NCI-H1048 (cell line): ENCODE measurements around the gene SPRING1.
"Not testable (repeated sequence)": the region's sequence is repeated elsewhere in the genome, so short reads cannot be mapped to it uniquely, and the experiment has no call there.

Source experiments
- DNase-seq: peaks from one replicate; lab custom pipeline; 2025; lab: John Stamatoyannopoulos, UW

Gene SPRING1

DNA sequence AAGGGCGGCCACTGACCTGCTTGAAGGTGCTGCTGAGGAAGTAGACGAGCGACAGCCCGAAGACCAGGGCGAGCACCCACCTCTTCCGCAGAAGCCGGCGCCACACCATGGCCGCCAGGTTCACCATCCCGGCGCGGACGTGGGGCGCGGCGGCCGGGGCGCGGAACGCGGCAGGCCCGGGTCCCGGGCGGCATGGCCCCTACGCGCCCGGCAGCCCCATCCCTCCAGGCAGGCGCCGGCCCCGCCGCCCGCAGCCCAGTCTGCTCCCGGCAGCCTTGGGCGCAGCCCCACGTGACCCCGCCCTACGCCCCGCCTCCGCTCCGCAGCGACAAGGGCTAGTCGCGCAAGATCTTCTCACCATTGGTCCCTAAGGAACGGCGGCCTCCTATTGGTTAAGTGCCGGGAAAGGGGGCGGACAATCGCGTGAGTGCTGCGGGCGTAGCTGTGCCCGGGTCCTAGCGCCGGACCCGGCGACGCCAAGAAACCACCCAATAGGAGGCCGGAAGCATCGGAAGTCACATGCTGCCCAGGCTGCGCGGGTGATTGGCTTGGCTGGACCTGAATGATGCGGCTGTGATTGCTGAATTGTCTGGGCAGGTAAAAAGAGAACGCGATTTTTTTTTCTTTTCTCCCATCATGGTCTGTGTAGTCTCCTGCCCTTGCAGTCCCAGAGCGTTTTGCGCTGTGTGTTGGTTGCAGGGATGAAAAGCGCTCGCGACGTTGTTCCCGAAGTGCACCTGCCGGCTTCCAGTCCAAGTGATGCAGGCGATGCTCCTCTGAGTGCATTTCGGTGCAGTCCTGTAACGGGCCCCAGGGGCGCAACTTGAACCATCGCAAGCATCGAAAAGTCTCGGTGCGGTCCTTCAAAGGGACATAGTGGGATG lies at the start of gene SPRING1, which contains the start of gene RNFT2:
Gene SPRING1, minus strand, starts transcription at position 296 of the 884 bp plus-strand sequence. Its CDS starts 169 bp downstream, at position 127.
Gene RNFT2, plus strand, starts transcription at position 542 of the 884 bp plus-strand sequence. CDS start 2,183 bp downstream, outside the sequence.
- peak; percentile 97 for DNase-seq

- no peak for DNase-seq
Measured at GRCh38 chr12:116784238-116784612, 46.4 kb upstream of the SPRING1 start.

DNA sequence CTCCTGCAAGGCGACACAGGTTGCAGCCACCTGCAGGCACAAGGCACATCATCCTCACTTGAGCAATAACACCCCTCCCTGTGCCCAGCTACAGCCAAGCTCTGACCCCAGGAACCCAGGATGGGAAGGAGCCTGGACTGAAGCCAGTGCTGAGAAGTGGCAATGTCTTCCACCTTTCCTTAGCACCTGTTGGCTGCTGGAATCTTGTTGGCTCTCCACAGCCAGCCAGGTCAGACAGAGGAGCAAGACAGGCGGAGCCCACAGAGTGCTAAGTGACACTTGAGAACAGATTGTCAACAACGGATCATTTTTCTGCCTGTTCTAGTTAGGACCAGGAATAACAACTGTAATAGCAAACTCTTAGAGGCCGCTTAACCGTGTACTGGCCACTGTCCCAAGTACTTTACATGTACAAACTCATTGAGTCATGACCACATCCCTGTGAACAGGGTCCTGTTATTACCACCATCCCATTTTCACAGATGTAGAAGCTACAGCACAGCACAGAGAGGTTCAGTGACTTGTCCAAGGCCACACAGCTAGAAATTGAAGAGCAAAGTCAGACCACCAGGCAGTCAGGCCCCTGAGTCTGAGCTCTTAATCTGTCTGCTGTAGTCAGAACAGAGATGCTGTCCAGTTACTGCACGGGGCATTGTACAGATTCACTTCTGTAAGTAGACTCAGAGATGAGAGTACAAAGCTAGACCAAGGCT lies 45.8 kb upstream of the SPRING1 start:
- no peak for DNase-seq

GRCh38 chr12:116780942-116781341 lies 43.1 kb upstream of the SPRING1 start:
- no peak for DNase-seq

DNA sequence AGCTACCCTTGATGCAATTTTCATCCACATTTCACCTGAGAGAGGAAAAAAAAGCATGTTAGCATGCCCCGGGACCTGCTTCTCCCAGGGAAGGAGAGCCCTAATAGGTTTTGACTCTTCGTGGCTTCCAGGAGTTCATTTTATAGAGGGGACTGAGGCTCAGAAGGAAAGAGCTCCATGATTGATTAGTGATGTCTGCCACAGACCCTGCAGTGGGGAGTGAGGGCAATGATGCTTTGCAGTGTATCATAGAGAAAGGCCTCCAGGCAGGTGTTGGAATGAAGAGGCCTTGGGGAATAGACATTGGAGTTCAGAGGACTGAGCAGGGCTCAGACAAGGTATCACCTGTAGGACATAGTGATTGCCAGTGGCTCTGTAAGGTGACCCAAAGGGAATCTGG lies 41.7 kb upstream of the SPRING1 start:
- DNase-seq = no peak

DNA sequence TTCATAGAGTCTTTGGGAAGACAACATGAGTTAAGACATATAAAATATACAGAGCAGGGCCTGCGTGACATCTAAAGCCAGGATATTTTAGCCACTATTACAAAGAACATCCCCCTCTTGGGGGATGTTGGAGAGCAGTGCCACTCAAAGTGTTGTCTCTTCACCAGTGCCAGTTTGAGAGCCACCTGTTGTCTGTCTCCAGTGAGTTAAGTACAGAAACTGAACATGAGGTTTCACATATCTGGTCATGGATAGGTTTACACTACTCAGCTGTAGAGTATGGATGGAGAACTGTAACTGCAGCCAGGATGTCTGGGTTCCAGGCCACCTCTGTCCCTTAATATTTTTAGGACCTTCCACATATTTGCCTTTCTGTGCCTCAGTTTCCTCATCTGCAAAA lies 39.4 kb upstream of the SPRING1 start:
- DNase-seq = no peak

DNA sequence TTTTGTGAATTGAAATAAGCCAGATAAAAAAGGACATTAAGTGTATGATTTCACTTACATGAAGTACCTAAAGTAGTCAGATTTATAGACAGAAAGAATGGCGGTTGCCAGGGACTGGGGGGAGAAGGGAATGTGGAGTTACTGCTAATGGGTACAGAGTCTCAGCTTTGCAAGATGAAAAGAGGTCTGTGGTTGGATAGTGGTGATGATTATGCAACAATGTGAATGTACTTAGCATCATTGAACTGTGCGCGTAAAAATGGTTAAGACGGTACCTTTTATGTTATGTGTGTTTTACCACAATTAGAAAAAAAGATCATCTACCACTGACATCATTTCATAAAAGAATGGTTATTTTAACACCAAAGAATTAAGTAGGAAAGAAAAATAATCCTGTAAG lies 36.2 kb upstream of the SPRING1 start:
- no peak for DNase-seq

GRCh38 chr12:116773276-116773731 lies 35.4 kb upstream of the SPRING1 start:
- DNase-seq = no peak

GRCh38 chr12:116771651-116772050 lies 33.8 kb upstream of the SPRING1 start:
- DNase-seq = no peak

DNA sequence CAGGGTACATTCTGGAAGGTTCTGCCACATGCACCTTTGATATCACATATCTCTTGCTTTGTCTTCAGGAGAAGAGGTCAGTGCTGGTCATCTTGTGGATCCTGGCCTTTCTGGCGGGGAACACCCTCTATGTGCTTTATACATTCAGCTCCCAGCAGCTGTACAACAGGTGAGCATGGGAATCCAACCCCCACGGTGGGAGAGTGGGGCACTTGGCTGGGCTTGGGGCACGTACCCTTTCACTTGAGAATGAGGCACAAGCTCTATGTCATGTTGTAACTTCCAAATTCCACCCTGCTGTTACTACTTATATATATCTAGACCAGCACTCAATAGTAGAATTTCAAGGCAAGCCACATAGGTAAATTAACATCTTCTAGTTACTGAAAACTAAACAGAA lies 28.9 kb upstream of the SPRING1 start:
- DNase-seq = no peak

- no peak for DNase-seq
Measured at GRCh38 chr12:116766285-116766684, 28.4 kb upstream of the SPRING1 start.

DNA sequence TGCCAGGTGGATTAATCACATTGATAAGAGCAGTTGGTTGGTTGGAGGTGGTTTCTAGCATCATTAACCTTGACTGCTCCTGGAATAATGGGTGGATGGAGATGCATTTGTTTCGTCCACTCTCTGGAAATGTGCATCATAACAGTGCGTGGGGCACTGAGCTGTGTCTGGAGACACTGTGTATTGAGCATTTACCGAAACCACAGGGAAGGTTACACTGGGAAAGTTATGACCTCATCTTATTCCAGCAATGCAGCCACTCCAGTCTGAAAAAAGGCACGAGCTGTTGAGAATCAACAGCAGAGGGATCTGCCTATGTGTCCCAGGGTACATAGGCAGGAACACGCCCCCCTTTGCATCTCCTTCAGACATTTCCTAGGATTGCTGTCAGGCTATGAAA lies 27.4 kb upstream of the SPRING1 start:
- DNase-seq = no peak

GRCh38 chr12:116761499-116761898 lies 23.6 kb upstream of the SPRING1 start:
- DNase-seq = no peak

GRCh38 chr12:116760622-116761020 lies 22.8 kb upstream of the SPRING1 start:
- no peak for DNase-seq

- DNase-seq = no peak
Measured at GRCh38 chr12:116759783-116760621, 22.1 kb upstream of the SPRING1 start.

- not testable (repeated sequence) for DNase-seq
Measured at GRCh38 chr12:116754783-116755182, 16.9 kb upstream of the SPRING1 start.

DNA sequence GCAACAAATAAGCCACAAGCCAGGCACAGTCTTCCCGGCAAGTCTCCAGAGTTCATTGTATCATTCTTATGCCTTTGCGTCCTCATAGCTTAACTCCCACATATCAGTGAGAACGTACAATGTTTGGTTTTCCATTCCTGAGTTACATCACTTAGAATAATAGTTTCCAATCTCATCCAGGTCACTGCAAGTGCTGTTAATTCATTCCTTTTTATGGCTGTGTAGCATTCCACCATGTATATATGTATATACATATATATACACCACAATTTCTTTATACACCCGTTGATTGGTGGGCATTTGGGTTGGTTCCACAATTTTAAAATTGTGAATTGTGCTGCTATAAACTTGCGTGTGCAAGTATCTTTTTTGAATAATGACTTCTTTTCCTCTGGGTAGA lies 16.2 kb upstream of the SPRING1 start:
- not testable (repeated sequence) for DNase-seq

- no peak for DNase-seq
Measured at GRCh38 chr12:116750298-116750697, 12.4 kb upstream of the SPRING1 start.

GRCh38 chr12:116749884-116750283 lies 12.0 kb upstream of the SPRING1 start:
- DNase-seq = no peak

DNA sequence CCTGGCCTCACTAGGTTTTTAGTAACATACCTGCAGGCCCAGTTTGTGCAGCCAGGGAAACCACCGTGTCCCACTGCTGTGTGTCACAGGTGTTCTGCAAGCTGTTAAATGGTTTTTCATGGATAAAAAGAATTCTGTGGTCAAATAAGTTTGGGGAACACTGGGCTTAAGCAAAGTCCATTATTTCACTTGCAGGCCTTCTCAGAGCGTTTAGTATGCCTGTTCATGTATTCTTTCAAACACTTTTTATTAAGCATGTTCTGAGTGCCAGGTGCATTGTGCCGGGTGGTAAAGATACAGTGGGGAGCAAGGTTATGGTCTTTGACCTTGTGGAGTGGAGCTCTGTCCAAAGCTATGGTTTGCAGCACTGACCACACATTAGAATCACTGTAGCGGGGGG lies 7.7 kb upstream of the SPRING1 start:
- DNase-seq = no peak

- no peak for DNase-seq
Measured at GRCh38 chr12:116744766-116745165, 6.9 kb upstream of the SPRING1 start.

- not testable (repeated sequence) for DNase-seq
Measured at GRCh38 chr12:116742787-116743186, 4.9 kb upstream of the SPRING1 start.
